ENCODE data around the gene PCDH17. TPM values are rescaled to one million over a fixed set of nuclear protein-coding genes. Genes with fewer than 3 reads are reported as not detected.

The PCDH17 gene
- total and polyA plus RNA-seq, 2 experiments from 2014 or later = 3.2 to 10.3 TPM

GRCh38 chr13:57672168-57672567, 40.6 kb downstream of the PCDH17 start:
- WGBS (ENCODE audit: low lambda C conversion rate, missing lambda C conversion rate) = 79% methylated on average over 2 of the region's 2 CpGs
- H3K27me3 ChIP-seq = no peaks in the 10 kb centered on the region
- no peaks in the 10 kb centered on the region for H4K20me1 ChIP-seq (ENCODE audit: insufficient read depth, poor library complexity, severe bottlenecking)
- H3K9me2 ChIP-seq (replicated peaks; ENCODE audit: insufficient read depth) = no peaks in the 10 kb centered on the region
- no peak for DNase-seq (ENCODE audit: low spot score)
- H3K4me1 ChIP-seq (ENCODE audit: insufficient read depth) = no peaks in the 10 kb centered on the region
- no peak overlapping the region for H3K4me2 ChIP-seq
- H3K4me3 ChIP-seq = no peak overlapping the region
- no peaks in the 10 kb centered on the region for H3K9me3 ChIP-seq (ENCODE audit: low read depth)
- no peaks in the 10 kb centered on the region for H3K79me2 ChIP-seq
- TF ChIP-seq EZH2phosphoT487 (IDR thresholded peaks at IDR 0.05; ENCODE audit: low read depth, severe bottlenecking, unreplicated experiment) (no peak), EZH2 (IDR thresholded peaks at IDR 0.05; ENCODE audit: borderline replicate concordance) (no peak), CTCF (IDR thresholded peaks at IDR 0.05; ENCODE audit: poor library complexity) (no peak)
- H2AFZ ChIP-seq = no peak overlapping the region
- H3K27ac ChIP-seq = no peak overlapping the region
- no peaks in the 10 kb centered on the region for H3K36me3 ChIP-seq (replicated peaks; ENCODE audit: insufficient read depth, low read depth)

GRCh38 chr13:57673197-57673596, 41.7 kb downstream of the PCDH17 start:
- no peaks in the 10 kb centered on the region for H3K4me1 ChIP-seq (ENCODE audit: insufficient read depth)
- TF ChIP-seq EZH2phosphoT487 (IDR thresholded peaks at IDR 0.05; ENCODE audit: low read depth, severe bottlenecking, unreplicated experiment) (no peak), EZH2 (IDR thresholded peaks at IDR 0.05; ENCODE audit: borderline replicate concordance) (no peak), CTCF (IDR thresholded peaks at IDR 0.05; ENCODE audit: poor library complexity) (no peak)
- no peaks in the 10 kb centered on the region for H3K36me3 ChIP-seq (replicated peaks; ENCODE audit: insufficient read depth, low read depth)
- no peaks in the 10 kb centered on the region for H3K27me3 ChIP-seq
- no peaks in the 10 kb centered on the region for H3K9me2 ChIP-seq (replicated peaks; ENCODE audit: insufficient read depth)
- H2AFZ ChIP-seq = no peak overlapping the region
- no peaks in the 10 kb centered on the region for H4K20me1 ChIP-seq (ENCODE audit: insufficient read depth, poor library complexity, severe bottlenecking)
- H3K4me2 ChIP-seq = no peak overlapping the region
- no peaks in the 10 kb centered on the region for H3K9me3 ChIP-seq (ENCODE audit: low read depth)
- DNase-seq (ENCODE audit: low spot score) = peak; percentile 3
- WGBS (ENCODE audit: low lambda C conversion rate, missing lambda C conversion rate) = 0% methylated on average over 2 of the region's 2 CpGs
- no peak overlapping the region for H3K27ac ChIP-seq
- no peaks in the 10 kb centered on the region for H3K79me2 ChIP-seq
- H3K4me3 ChIP-seq = no peak overlapping the region

GRCh38 chr13:57675526-57675925, 44.0 kb downstream of the PCDH17 start:
- Histone ChIP-seq H3K9me2 (replicated peaks; ENCODE audit: insufficient read depth) (no peaks in the 10 kb centered on the region), H4K20me1 (ENCODE audit: insufficient read depth, poor library complexity, severe bottlenecking) (no peaks in the 10 kb centered on the region), H2AFZ (no peak overlapping the region), H3K79me2 (no peaks in the 10 kb centered on the region), H3K9me3 (ENCODE audit: low read depth) (no peaks in the 10 kb centered on the region), H3K4me1 (ENCODE audit: insufficient read depth) (no peaks in the 10 kb centered on the region), H3K4me2 (no peak overlapping the region), H3K27me3 (no peaks in the 10 kb centered on the region), H3K4me3 (no peak overlapping the region), H3K27ac (no peak overlapping the region), H3K36me3 (replicated peaks; ENCODE audit: insufficient read depth, low read depth) (no peaks in the 10 kb centered on the region)
- WGBS (ENCODE audit: low lambda C conversion rate, missing lambda C conversion rate) = 58% methylated on average over 2 of the region's 2 CpGs
- no peak for DNase-seq (ENCODE audit: low spot score)
- TF ChIP-seq EZH2phosphoT487 (IDR thresholded peaks at IDR 0.05; ENCODE audit: low read depth, severe bottlenecking, unreplicated experiment) = no peak
- TF ChIP-seq EZH2 (IDR thresholded peaks at IDR 0.05; ENCODE audit: borderline replicate concordance) = no peak
- TF ChIP-seq CTCF (IDR thresholded peaks at IDR 0.05; ENCODE audit: poor library complexity) = no peak

- no peak overlapping the region for H2AFZ ChIP-seq
- 91% methylated on average over 1 of the region's 1 CpG for WGBS (ENCODE audit: low lambda C conversion rate, missing lambda C conversion rate)
- no peak overlapping the region for H3K4me3 ChIP-seq
- H3K9me2 ChIP-seq (replicated peaks; ENCODE audit: insufficient read depth) = no peaks in the 10 kb centered on the region
- H3K4me1 ChIP-seq (ENCODE audit: insufficient read depth) = no peaks in the 10 kb centered on the region
- no peaks in the 10 kb centered on the region for H3K9me3 ChIP-seq (ENCODE audit: low read depth)
- no peak for TF ChIP-seq EZH2phosphoT487 (IDR thresholded peaks at IDR 0.05; ENCODE audit: low read depth, severe bottlenecking, unreplicated experiment)
- TF ChIP-seq CTCF (IDR thresholded peaks at IDR 0.05; ENCODE audit: poor library complexity) = no peak
- no peak for TF ChIP-seq EZH2 (IDR thresholded peaks at IDR 0.05; ENCODE audit: borderline replicate concordance)
- H3K36me3 ChIP-seq (replicated peaks; ENCODE audit: insufficient read depth, low read depth) = no peaks in the 10 kb centered on the region
- no peak overlapping the region for H3K4me2 ChIP-seq
- DNase-seq (ENCODE audit: low spot score) = no peak
- H3K27ac ChIP-seq = no peak overlapping the region
- no peaks in the 10 kb centered on the region for H4K20me1 ChIP-seq (ENCODE audit: insufficient read depth, poor library complexity, severe bottlenecking)
- no peaks in the 10 kb centered on the region for H3K79me2 ChIP-seq
- no peaks in the 10 kb centered on the region for H3K27me3 ChIP-seq
Observed at GRCh38 chr13:57680609-57681008, 49.1 kb downstream of the PCDH17 start.
